K562 (cell line): Measurements from ENCODE around the gene CHD5. TPM values are rescaled to one million over a fixed set of nuclear protein-coding genes. Genes with fewer than 3 reads are reported as not detected.

ENCODE experiments used
- ARID3B ChIP-seq: fragments of 250-450 bp; sonication (Bioruptor Pico); IDR thresholded peaks from 2 replicates; pipeline ENCODE4 v1.4.0; 2020; ENCODE audit warnings: borderline replicate concordance
- BRF2 ChIP-seq: IDR thresholded peaks from 3 replicates; pipeline ENCODE4 v1.6.1; 2011; ENCODE audit warnings: borderline replicate concordance, mild to moderate bottlenecking; ENCODE audit not compliant: insufficient read length, insufficient read depth
- CHD2 ChIP-seq: IDR thresholded peaks from 2 replicates; pipeline ENCODE4 v1.6.1; 2011; ENCODE audit warnings: low read depth, low read length
- ELF4 ChIP-seq: fragments of 450-650 bp; formaldehyde crosslinking; IDR thresholded peaks from 2 replicates; pipeline ENCODE4 v1.4.0; 2022; ENCODE audit warnings: missing genetic modification characterization
- HES1 ChIP-seq: fragments of 450-650 bp; IDR thresholded peaks from 2 replicates; pipeline ENCODE4 v1.6.1; 2016; ENCODE audit warnings: low read depth, mild to moderate bottlenecking, moderate library complexity
- SAFB ChIP-seq: fragments of 200-400 bp; formaldehyde crosslinking; IDR thresholded peaks from 2 replicates; pipeline ENCODE4 v1.6.1; 2017; ENCODE audit warnings: low read depth, low read length, borderline replicate concordance
- THRB ChIP-seq: fragments of 450-650 bp; formaldehyde crosslinking; conservative IDR thresholded peaks from 2 replicates; pipeline ENCODE4 v1.4.0; 2022; ENCODE audit warnings: mild to moderate bottlenecking, missing genetic modification characterization
- YY1 ChIP-seq, 3 experiments: IDR thresholded peaks; 2 replicates each; pipeline ENCODE4 v1.6.1; 2011; ENCODE audit warnings: low read length in 2 of 3, mild to moderate bottlenecking in 2 of 3, moderate library complexity in 2 of 3, borderline replicate concordance in 1 of 3, control low read depth in 1 of 3, low read depth in 1 of 3; ENCODE audit not compliant: insufficient read depth in 3 of 3, insufficient replicate concordance in 2 of 3, control insufficient read depth in 1 of 3, insufficient read length in 1 of 3; ENCODE audit errors: extremely low read depth in 1 of 3
- ZNF239 ChIP-seq: fragments of 250-450 bp; sonication (Bioruptor Pico); IDR thresholded peaks from 2 replicates; pipeline ENCODE4 v1.4.0; 2020; ENCODE audit warnings: mild to moderate bottlenecking
- ZNF347 ChIP-seq: fragments of 450-650 bp; formaldehyde crosslinking; IDR thresholded peaks from 2 replicates; pipeline ENCODE4 v1.4.0; 2020; ENCODE audit warnings: low read depth, mild to moderate bottlenecking, moderate library complexity
- ZNF780A ChIP-seq: fragments of 250-450 bp; sonication (Bioruptor Pico); IDR thresholded peaks from 2 replicates; pipeline ENCODE4 v1.5.0; 2021; ENCODE audit warnings: mild to moderate bottlenecking
- polyA plus RNA-seq, 8 experiments: library from polyadenylated mRNA; depleted of rRNA in 4 of 8; stranded (reverse) in 5 of 8; unstranded in 3 of 8; fragments of >200 nt; fragmentation: Nextera tagmentation in 2 of 8; fragmentation: Illumina TruSeq in 1 of 8; extraction: Ambion mirVana in 2 of 8; extraction: Trizol in 1 of 8; gene quantifications; 2 replicates each; pipeline versions ENCODE4 v1.2.1 to v1.2.3, GENCODE V29; 2011 to 2014; ENCODE audit warnings: inconsistent platforms in 1 of 8, missing spikeins in 1 of 8
- total RNA-seq, 7 experiments: library from RNA; depleted of rRNA in 6 of 7; stranded (reverse); fragments of >200 nt in 6 of 7; fragmentation: Illumina TruSeq in 2 of 7; extraction: Trizol in 2 of 7; gene quantifications; 2 replicates each; pipeline versions ENCODE4 v1.2.1 to v1.2.3, GENCODE V29; 2011 to 2021; ENCODE audit warnings: low replicate concordance in 1 of 7
- TF ChIP-seq, protein P1 (sequence below): fragments of 200-800 bp; sonication (Bioruptor generic); IDR thresholded peaks from 2 replicates; pipeline ENCODE4 v1.6.1; 2017; ENCODE audit warnings: missing genetic modification characterization, missing compliant biosample characterization

Gene CHD5
- total and polyA plus RNA-seq, 9 of the 15 experiments (the other 6 are each of a cell fraction or from before 2014, with no cell fraction given): 0.03 to 0.52 (median 0.11) TPM; not detected in 2

DNA sequence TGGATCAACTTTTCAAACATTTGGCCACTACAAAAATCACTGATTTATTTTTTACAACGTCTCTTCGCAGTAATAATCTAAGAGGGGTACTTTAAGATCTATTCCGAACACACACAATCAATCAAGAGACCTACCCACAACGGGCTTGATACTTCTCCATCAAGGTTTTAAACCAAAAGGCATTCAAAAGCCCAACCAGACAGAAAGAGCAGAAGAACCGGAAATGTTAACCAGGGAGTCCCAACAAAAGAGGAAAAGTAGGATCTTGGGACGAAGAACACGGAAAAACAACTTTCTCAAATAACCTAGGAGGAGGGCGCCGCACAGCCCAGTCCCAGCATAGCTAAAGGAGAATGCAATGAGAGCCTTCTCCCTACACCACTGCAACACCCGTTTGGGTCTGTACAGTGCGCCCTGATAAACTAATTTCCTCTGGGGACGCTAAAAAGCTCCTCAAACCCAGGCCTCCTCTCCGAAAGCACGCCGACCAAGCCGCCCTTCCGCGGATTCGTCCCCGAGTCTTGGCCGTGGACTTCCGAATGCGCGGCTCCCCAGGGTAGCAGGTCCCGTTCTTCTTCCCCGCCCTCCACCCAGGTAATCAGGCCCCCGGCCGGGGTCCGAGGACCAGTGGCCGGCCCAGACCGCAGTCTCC is 18.7 kb upstream of the CHD5 start (continued):
- TF ChIP-seq ARID3B: no peak
- no peak for TF ChIP-seq SAFB
- no peak for TF ChIP-seq ZNF780A (CRISPR knock-in tag)
- TF ChIP-seq ELF4 (CRISPR knock-in tag): 0 out of 2 replicates have a peak, but pooled peaks have one; percentile 10
- no peak for TF ChIP-seq ZNF239 (CRISPR knock-in tag)
- TF ChIP-seq YY1 (IDR thresholded peaks at IDR 0.05; ENCODE audit: borderline replicate concordance in 1 of 3, control insufficient read depth in 1 of 3, extremely low read depth in 1 of 3, insufficient read depth in 3 of 3, insufficient read length in 1 of 3, insufficient replicate concordance in 2 of 3, low read depth in 1 of 3, low read length in 2 of 3): no peak
- no peak for TF ChIP-seq THRB
- no peak for TF ChIP-seq BRF2
- TF ChIP-seq, protein P1, sequence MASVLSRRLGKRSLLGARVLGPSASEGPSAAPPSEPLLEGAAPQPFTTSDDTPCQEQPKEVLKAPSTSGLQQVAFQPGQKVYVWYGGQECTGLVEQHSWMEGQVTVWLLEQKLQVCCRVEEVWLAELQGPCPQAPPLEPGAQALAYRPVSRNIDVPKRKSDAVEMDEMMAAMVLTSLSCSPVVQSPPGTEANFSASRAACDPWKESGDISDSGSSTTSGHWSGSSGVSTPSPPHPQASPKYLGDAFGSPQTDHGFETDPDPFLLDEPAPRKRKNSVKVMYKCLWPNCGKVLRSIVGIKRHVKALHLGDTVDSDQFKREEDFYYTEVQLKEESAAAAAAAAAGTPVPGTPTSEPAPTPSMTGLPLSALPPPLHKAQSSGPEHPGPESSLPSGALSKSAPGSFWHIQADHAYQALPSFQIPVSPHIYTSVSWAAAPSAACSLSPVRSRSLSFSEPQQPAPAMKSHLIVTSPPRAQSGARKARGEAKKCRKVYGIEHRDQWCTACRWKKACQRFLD (CRISPR knock-in tag): 0 out of 2 replicates have a peak, but pooled peaks have one; percentile 11
- 0 out of 2 replicates have a peak, but pooled peaks have one; percentile 12 for TF ChIP-seq CHD2
- TF ChIP-seq ZNF347 (CRISPR knock-in tag): no peak
- no peak for TF ChIP-seq HES1
